OCI-LY3 (cell line): ENCODE measurements around the gene DNAH1.
A peak's percentile ranks its signal among the peaks of the same experiment; 100 is the strongest.
"Not testable (repeated sequence)": the region's sequence is repeated elsewhere in the genome, so short reads cannot be mapped to it uniquely, and the experiment has no call there.

Source experiments
- H2AFZ ChIP-seq: fragments of 200-600, 300-600 bp; shearing (Covaris generic); 2 replicates; pipeline ENCODE4 v1.6.0; 2014; ENCODE audit warnings: antibody characterized with exemption, low read depth, low read length
- H3K27ac ChIP-seq: fragments of 200-600, 300-600 bp; sonication (generic); 2 replicates; pipeline ENCODE4 v1.5.1; 2014; ENCODE audit warnings: mild to moderate bottlenecking, low read length, moderate library complexity, mixed read lengths
- H3K27me3 ChIP-seq: fragments of 200-600, 300-600 bp; sonication (generic); 2 replicates; pipeline ENCODE4 v1.6.1; 2014; ENCODE audit warnings: low read depth, low read length, mixed read lengths
- H3K36me3 ChIP-seq: fragments of 200-600, 300-600 bp; sonication (generic); replicated peaks from 2 replicates; pipeline ENCODE3; 2014; ENCODE audit warnings: low read depth, low read length, mixed read lengths
- H3K4me1 ChIP-seq: fragments of 300-600, 200-600 bp; sonication (generic); 2 replicates; pipeline ENCODE4 v1.6.1; 2014; ENCODE audit warnings: low read length, mixed read lengths
- H3K4me2 ChIP-seq: fragments of 200-600, 300-600 bp; sonication (generic); 2 replicates; pipeline ENCODE4 v1.6.1; 2014; ENCODE audit warnings: low read length, mixed read lengths
- H3K4me3 ChIP-seq: fragments of 300-600, 200-600 bp; sonication (generic); 2 replicates; pipeline ENCODE4 v1.5.1; 2014; ENCODE audit warnings: antibody characterized with exemption, mild to moderate bottlenecking, low read length, moderate library complexity
- H3K79me2 ChIP-seq: fragments of 300-600, 200-600 bp; shearing (Covaris generic); 2 replicates; pipeline ENCODE4 v1.6.1; 2014; ENCODE audit warnings: mild to moderate bottlenecking, low read length, mixed read lengths
- H3K9ac ChIP-seq: fragments of 300-600, 200-600 bp; shearing (Covaris generic); 2 replicates; pipeline ENCODE4 v1.6.0; 2014; ENCODE audit warnings: mild to moderate bottlenecking, low read length, moderate library complexity
- H3K9me3 ChIP-seq: fragments of 200-600, 300-600 bp; shearing (Covaris generic); 2 replicates; pipeline ENCODE4 v1.6.1; 2014; ENCODE audit warnings: low read length, mixed read lengths; ENCODE audit not compliant: insufficient read depth
- H4K20me1 ChIP-seq: fragments of 200-600, 300-600 bp; sonication (generic); 2 replicates; pipeline ENCODE4 v1.6.1; 2016; ENCODE audit warnings: low read length, mixed read lengths; ENCODE audit not compliant: insufficient read depth
- CTCF ChIP-seq: fragments of 200-600, 300-600 bp; sonication (generic); IDR thresholded peaks from 2 replicates; pipeline ENCODE4 v1.5.1; 2014; ENCODE audit warnings: antibody characterized with exemption, low read length, low read depth
- EZH2phosphoT487 ChIP-seq: fragments of 200-600 bp; shearing (Covaris generic); IDR thresholded peaks from 2 replicates; pipeline ENCODE4 v1.6.1; 2018; ENCODE audit warnings: antibody characterized with exemption, mixed run types, low read depth

The DNAH1 gene

DNA sequence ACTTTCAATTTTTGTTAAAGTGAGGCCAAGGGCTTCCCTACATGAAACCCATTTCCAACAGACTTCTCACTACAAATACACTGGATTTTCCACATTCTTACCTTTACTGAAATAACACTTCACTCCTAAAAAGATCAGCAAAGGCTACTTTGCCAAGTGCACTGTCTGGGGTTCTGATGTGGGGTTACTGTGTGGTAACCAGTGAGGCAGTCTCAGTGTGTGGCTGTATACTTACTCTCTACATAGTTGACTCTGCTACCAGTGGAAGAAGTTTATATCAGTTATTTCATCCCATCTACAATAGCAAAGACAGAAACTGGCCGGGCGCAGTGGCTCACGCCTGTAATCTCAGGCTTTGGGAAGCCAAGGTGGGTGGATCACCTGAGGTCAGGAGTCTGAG, 43.3 kb upstream of the DNAH1 start:
- H3K9me3 ChIP-seq, result no peaks in the 10 kb centered on the region
- no peaks in the 10 kb centered on the region for H3K27me3 ChIP-seq
- H3K4me1 ChIP-seq, result peaks cover 55% of the 10 kb centered on the region
- peaks cover 58% of the 10 kb centered on the region for H3K36me3 ChIP-seq
- H3K79me2 ChIP-seq, result peaks cover 100% of the 10 kb centered on the region
- no peak overlapping the region for H3K4me3 ChIP-seq
- no peak overlapping the region for H3K27ac ChIP-seq
- H2AFZ ChIP-seq, result no peak overlapping the region
- H4K20me1 ChIP-seq, result peaks cover 91% of the 10 kb centered on the region
- TF ChIP-seq CTCF, result no peak
- no peak for TF ChIP-seq EZH2phosphoT487
- H3K9ac ChIP-seq, result no peak overlapping the region
- no peak overlapping the region for H3K4me2 ChIP-seq

- not testable (repeated sequence) for H3K27me3 ChIP-seq, H3K9ac ChIP-seq, H3K9me3 ChIP-seq, H2AFZ ChIP-seq, H3K4me2 ChIP-seq, H3K27ac ChIP-seq, H3K4me3 ChIP-seq
- peaks cover 74% of the 10 kb centered on the region for H4K20me1 ChIP-seq
- H3K79me2 ChIP-seq, result peaks cover 96% of the 10 kb centered on the region
- peaks cover 50% of the 10 kb centered on the region for H3K4me1 ChIP-seq
- peaks cover 44% of the 10 kb centered on the region for H3K36me3 ChIP-seq
Observed at GRCh38 chr3:52274781-52275180, 41.3 kb upstream of the DNAH1 start.

DNA sequence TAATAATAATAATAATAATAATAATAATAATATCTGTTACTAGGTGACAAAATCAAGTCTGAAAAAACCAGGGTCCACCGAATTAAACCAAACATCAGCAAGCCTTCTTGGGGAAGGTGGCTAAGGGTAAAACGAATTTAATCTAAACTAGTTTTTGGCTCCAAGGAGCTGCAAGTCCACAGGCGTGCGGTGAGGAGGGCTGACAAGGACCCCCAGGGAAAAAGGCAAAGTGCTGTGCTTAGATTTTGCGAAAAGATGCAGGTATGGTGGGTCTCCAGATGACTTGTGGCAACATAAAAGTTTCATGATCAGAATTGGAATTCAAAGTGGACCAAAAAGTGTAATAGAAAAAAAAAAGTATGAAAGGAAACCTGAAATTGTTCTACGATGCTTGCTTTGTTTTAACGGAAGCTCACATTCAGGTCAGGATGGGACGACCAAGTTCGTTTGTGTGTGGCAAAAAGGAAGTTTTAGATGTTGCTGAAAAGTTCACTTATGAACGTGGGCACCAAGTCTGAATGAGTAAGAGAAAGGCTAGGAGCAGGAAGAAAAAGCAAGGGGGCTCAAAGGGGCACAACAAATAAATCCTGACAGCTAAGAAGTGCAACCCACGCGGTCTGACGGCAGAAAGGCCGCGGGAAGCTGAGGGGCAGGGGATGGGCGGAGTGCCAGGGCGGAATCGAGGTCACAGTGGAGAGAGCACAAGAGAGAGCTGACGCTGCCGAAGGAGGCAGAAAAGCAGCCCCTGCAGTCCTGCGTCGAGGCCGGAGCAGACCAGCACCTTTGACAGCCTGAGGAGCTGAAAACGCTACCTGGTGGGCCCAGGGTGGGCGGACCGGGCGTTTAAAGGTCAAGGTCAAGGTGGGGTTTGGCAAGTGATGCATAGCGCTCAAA, 38.8 kb upstream of the DNAH1 start:
- peak overlapping the region; percentile 93 for H3K9ac ChIP-seq
- H3K27me3 ChIP-seq, result no peaks in the 10 kb centered on the region
- H3K36me3 ChIP-seq, result peaks cover 31% of the 10 kb centered on the region
- peaks cover 27% of the 10 kb centered on the region for H3K4me1 ChIP-seq
- peak overlapping the region; percentile 96 for H3K4me2 ChIP-seq
- H3K27ac ChIP-seq, result peak overlapping the region; percentile 78
- peaks cover 71% of the 10 kb centered on the region for H3K79me2 ChIP-seq
- TF ChIP-seq CTCF, result no peak
- no peak for TF ChIP-seq EZH2phosphoT487
- peaks cover 48% of the 10 kb centered on the region for H4K20me1 ChIP-seq
- H2AFZ ChIP-seq, result no peak overlapping the region
- H3K9me3 ChIP-seq, result no peaks in the 10 kb centered on the region
- H3K4me3 ChIP-seq, result peak overlapping the region; percentile 84

GRCh38 chr3:52277972-52278509, 38.1 kb upstream of the DNAH1 start:
- peak overlapping the region; percentile 84 for H3K4me3 ChIP-seq
- peak overlapping the region; percentile 93 for H3K9ac ChIP-seq
- H3K36me3 ChIP-seq, result peaks cover 25% of the 10 kb centered on the region
- peak overlapping the region; percentile 78 for H3K27ac ChIP-seq
- TF ChIP-seq EZH2phosphoT487 (no peak), CTCF (peak; percentile 16; the same call in 1 of the 2 replicates)
- peak overlapping the region; percentile 96 for H3K4me2 ChIP-seq
- no peaks in the 10 kb centered on the region for H3K27me3 ChIP-seq
- peaks cover 21% of the 10 kb centered on the region for H3K4me1 ChIP-seq
- H4K20me1 ChIP-seq, result peaks cover 41% of the 10 kb centered on the region
- no peak overlapping the region for H2AFZ ChIP-seq
- H3K79me2 ChIP-seq, result peaks cover 64% of the 10 kb centered on the region
- no peaks in the 10 kb centered on the region for H3K9me3 ChIP-seq
